Uterus (tissue), 4 donors: Measurements from ENCODE around the gene GJA4. TPM values are rescaled to one million over a fixed set of nuclear protein-coding genes. Genes with fewer than 3 reads are reported as not detected.

ENCODE experiments used
- DNase-seq, 2 donors: peaks; one replicate each; pipeline ENCODE4 v3.0.0-alpha.2; 2019 to 2020
- H3K27ac ChIP-seq, 2 donors: fragments of 200-600 bp; sonication (generic); 1 replicate in 1 of 2; 2 replicates in 1 of 2; pipeline ENCODE4 v1.5.1; 2016 to 2018
- H3K27me3 ChIP-seq, 2 donors: fragments of 200-600 bp; sonication (generic); one replicate each; pipeline ENCODE4 v1.5.1; 2018 to 2019; ENCODE audit warnings: control low read depth in 1 of 2
- H3K36me3 ChIP-seq, 2 donors: fragments of 200-600 bp; sonication (generic); one replicate each; pipeline ENCODE4 v1.5.1; 2019; ENCODE audit warnings: control low read depth in 1 of 2
- H3K4me1 ChIP-seq, 2 donors: fragments of 200-600 bp; sonication (generic); one replicate each; pipeline ENCODE4 v1.5.1; 2018 to 2019; ENCODE audit warnings: control low read depth in 1 of 2
- H3K4me3 ChIP-seq, 2 donors: fragments of 200-600 bp; sonication (generic); 1 replicate in 1 of 2; 2 replicates in 1 of 2; pipeline ENCODE4 v1.5.1; 2018 to 2019; ENCODE audit warnings: mild to moderate bottlenecking in 1 of 2
- H3K9me3 ChIP-seq, 2 donors: fragments of 200-600 bp; sonication (generic); one replicate each; pipeline ENCODE4 v1.5.1; 2019; ENCODE audit warnings: control low read depth in 1 of 2
- CTCF ChIP-seq, 4 experiments: fragments of 200-600 bp in 2 of 4; fragments of 450-650 bp in 2 of 4; sonication (generic) in 2 of 4; IDR thresholded peaks; one replicate each; pipeline ENCODE4 v1.5.1; 2016 to 2019; ENCODE audit warnings: antibody characterized with exemption in 4 of 4, mild to moderate bottlenecking in 2 of 4, moderate library complexity in 1 of 4
- POLR2A ChIP-seq, 2 donors: fragments of 450-650 bp; IDR thresholded peaks; one replicate each; pipeline ENCODE4 v1.6.1; 2016; ENCODE audit warnings: antibody characterized with exemption in 2 of 2, mild to moderate bottlenecking in 1 of 2, moderate library complexity in 1 of 2
- intact Hi-C: fragments of 100-400 bp; cut with DNase I; formaldehyde crosslinking; loops from one replicate; pipeline ENCODE4 v1.15.1; 2023; ENCODE audit warnings: low total_unique reads
- total RNA-seq, 4 donors: library from RNA; depleted of rRNA in 3 of 4; stranded (reverse); fragments of >200 nt in 3 of 4; gene quantifications; one replicate each; pipeline versions ENCODE4 v1.1.0 to v1.2.4, GENCODE V29; 2014 to 2023
- donor health status: DM: yes; HTN: yes; CAD: no.

Gene GJA4
- total RNA-seq, 4 donors from 2014 or later = 2.9 to 32.8 (median 23.9) TPM

DNA sequence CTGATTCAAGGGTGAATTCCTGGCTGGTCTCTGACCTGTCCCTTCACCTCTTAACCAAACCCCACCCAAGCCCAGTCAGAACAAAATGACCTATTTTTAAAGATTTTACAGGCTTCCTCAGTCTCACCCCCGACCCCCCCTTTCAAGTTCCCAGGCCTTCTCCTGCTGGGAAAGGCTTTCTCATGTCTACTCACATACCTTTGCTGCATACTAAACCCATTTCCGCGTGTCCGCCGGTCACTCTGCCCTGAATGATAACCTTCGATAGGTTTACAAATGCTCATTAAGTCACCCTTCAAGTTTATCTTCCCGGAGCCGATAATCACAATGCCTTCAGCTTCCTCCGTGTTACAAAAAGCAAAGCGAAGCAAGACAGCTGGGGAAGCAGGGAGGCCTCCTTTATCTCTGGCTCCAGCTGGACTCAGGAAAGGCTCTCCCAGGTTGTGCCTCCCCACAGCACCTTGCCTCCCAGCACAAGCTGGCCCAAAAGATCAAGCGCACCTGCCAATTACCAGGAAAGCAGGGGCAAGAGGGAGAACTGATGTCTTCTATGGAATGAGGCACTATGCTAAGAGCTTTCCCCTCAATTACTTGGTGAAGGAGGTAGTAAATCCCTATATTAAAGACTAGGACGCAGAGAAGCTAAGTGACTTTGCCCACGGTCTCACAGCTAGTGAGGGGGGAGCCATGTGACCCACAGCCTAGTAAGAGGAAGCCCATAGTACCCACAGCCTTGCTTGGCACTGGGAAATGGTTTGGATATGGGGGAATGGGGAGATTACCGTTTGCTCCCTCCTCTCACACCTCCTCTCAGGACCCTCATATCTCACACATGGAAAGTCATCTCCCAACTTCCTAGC is 50.8 kb downstream of the GJA4 start:
- TF ChIP-seq POLR2A (IDR thresholded peaks at IDR 0.05) = no peak
- no peak for TF ChIP-seq CTCF (IDR thresholded peaks at IDR 0.05)
- H3K27ac ChIP-seq = peak overlapping the region in 1 of 2 donors; percentile 21
- intact Hi-C loops = no loop called here

DNA sequence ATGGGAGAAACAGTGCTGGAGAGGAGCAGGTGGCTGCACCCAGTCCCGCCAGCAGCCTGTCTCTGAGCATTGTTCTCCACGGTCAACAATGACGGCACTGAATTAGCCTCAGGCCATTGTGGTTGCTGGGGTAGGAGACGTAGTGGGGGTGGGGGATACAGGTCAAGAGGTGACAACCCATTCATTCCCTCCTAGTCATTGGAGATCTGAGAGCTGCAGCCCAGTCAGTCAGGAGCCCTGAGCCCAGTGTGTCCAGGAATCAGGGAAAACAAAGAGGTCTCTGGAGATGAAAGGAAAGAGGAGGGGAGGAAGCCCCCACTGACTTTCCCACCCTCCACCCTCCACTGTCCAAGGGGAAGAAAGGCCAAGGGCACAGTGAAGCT is 51.4 kb downstream of the GJA4 start:
- Histone ChIP-seq H3K9me3 (no peaks in the 10 kb centered on the region), H3K27ac (no peak overlapping the region), H3K4me3 (no peak overlapping the region), H3K27me3 (no peaks in the 10 kb centered on the region), H3K36me3 (no peaks in the 10 kb centered on the region), H3K4me1 (no peaks in the 10 kb centered on the region)
- intact Hi-C loops = no loop called here
- no peak for DNase-seq
- TF ChIP-seq CTCF (IDR thresholded peaks at IDR 0.05) (no peak), POLR2A (IDR thresholded peaks at IDR 0.05) (no peak)

More for the DNA sequence above, 50.8 kb downstream of the GJA4 start:
- Histone ChIP-seq H3K4me1 (no peaks in the 10 kb centered on the region), H3K4me3 (no peak overlapping the region), H3K36me3 (no peaks in the 10 kb centered on the region), H3K27me3 (no peaks in the 10 kb centered on the region), H3K9me3 (no peaks in the 10 kb centered on the region)
- no peak for DNase-seq

Other genes with a start within 250 kb of the GJA4 start
- gene GJB5, start 38.0 kb upstream of the GJA4 start, total RNA-seq = under 1 TPM in 1 of 4 donors, not detected in 3; 0.41 TPM
- gene GJB4, start 33.3 kb upstream of the GJA4 start, total RNA-seq = not detected
- gene GJB3, start 11.8 kb upstream of the GJA4 start, total RNA-seq = 1 to 10 TPM in 2 of 4 donors, not detected in 2; 1.0 to 4.7 TPM
- 10 to 100 TPM; 11.8 to 31.2 (median 19.4) TPM for gene SMIM12, start 66.8 kb downstream of the GJA4 start, total RNA-seq
- gene DLGAP3, start 136.7 kb downstream of the GJA4 start, total RNA-seq = under 1 TPM in 1 of 4 donors, not detected in 3; 0.14 TPM
- gene TMEM35B, start 192.3 kb downstream of the GJA4 start, total RNA-seq = 100 to 1,000 TPM in 1 of 4 donors, 10 to 100 TPM in 3; 35.6 to 106 (median 71.2) TPM
- 10 to 100 TPM; 13.5 to 41.1 (median 21.5) TPM for gene ZMYM6, start 238.9 kb downstream of the GJA4 start, total RNA-seq